ENCODE results near the gene AASS. TPM values are rescaled to one million over a fixed set of nuclear protein-coding genes. Genes with fewer than 3 reads are reported as not detected.

Gene AASS
- total RNA-seq, 2 donors from 2014 or later, result 12.3 to 15.0 TPM

- intact Hi-C loops (cut with DNase I), result no loop called here
- DNase-seq (no peak), ATAC-seq (no peak)
These were observed 10.6 kb downstream of the AASS start for GRCh38 chr7:122133477-122133876.

- intact Hi-C loops (cut with DNase I), result no loop called here
- DNase-seq, result no peak
- ATAC-seq, result no peak
These were observed 11.7 kb downstream of the AASS start for GRCh38 chr7:122132341-122132740.

- intact Hi-C loops (cut with DNase I), result no loop called here
- ATAC-seq, result no peak
- no peak for DNase-seq
These were observed 20.3 kb downstream of the AASS start for GRCh38 chr7:122123746-122124145.

GRCh38 chr7:122118757-122119156 lies 25.3 kb downstream of the AASS start:
- intact Hi-C loops (cut with DNase I), result no loop called here
- no peak for ATAC-seq
- DNase-seq, result no peak

- DNase-seq (no peak), ATAC-seq (no peak)
- intact Hi-C loops (cut with DNase I), result no loop called here
These were observed 41.0 kb downstream of the AASS start for GRCh38 chr7:122103064-122103463.

- DNase-seq, result no peak
- intact Hi-C loops (cut with DNase I), result no loop called here
These were observed 44.0 kb downstream of the AASS start for GRCh38 chr7:122100021-122100420.

GRCh38 chr7:122095642-122096041 lies 48.4 kb downstream of the AASS start:
- ATAC-seq, result no peak
- DNase-seq, result no peak
- intact Hi-C loops (cut with DNase I), result no loop called here

More at GRCh38 chr7:122100021-122100420, 44.0 kb downstream of the AASS start:
- no peak for ATAC-seq

GRCh38 chr7:122094549-122094948 lies 49.5 kb downstream of the AASS start:
- ATAC-seq (no peak), DNase-seq (no peak)
- intact Hi-C loops (cut with DNase I), result loop anchor here in 1 of 2 donors (5.0 kb wide), 1 partner anchor 438 kb away; no protein-coding TSS in a partner anchor

GRCh38 chr7:122092964-122093797 lies 50.9 kb downstream of the AASS start:
- ATAC-seq (peak; percentile 23 to 45), DNase-seq (peak; percentile 50)
- intact Hi-C loops (cut with DNase I), result loop anchor here in 1 of 2 donors (5.0 kb wide), 1 partner anchor 439 kb away; no protein-coding TSS in a partner anchor

GRCh38 chr7:122082670-122083069 lies 61.4 kb downstream of the AASS start:
- no peak for DNase-seq
- no peak for ATAC-seq
- intact Hi-C loops (cut with DNase I), result no loop called here

- intact Hi-C loops (cut with DNase I), result no loop called here
These were observed 61.9 kb downstream of the AASS start for GRCh38 chr7:122082160-122082559.

GRCh38 chr7:122073635-122074034 lies 70.4 kb downstream of the AASS start:
- no peak for ATAC-seq
- intact Hi-C loops (cut with DNase I), result no loop called here
- no peak for DNase-seq

More at GRCh38 chr7:122082160-122082559, 61.9 kb downstream of the AASS start:
- no peak for DNase-seq
- no peak for ATAC-seq

- DNase-seq (no peak), ATAC-seq (no peak)
- intact Hi-C loops (cut with DNase I), result no loop called here
These were observed 71.0 kb downstream of the AASS start for GRCh38 chr7:122072924-122073599.

GRCh38 chr7:122072272-122072671 lies 71.8 kb downstream of the AASS start:
- intact Hi-C loops (cut with DNase I), result no loop called here
- ATAC-seq, result no peak
- no peak for DNase-seq

GRCh38 chr7:122070834-122071233 lies 73.2 kb downstream of the AASS start:
- ATAC-seq (no peak), DNase-seq (no peak)
- intact Hi-C loops (cut with DNase I), result no loop called here

- intact Hi-C loops (cut with DNase I), result no loop called here
- ATAC-seq (no peak), DNase-seq (no peak)
These were observed 74.0 kb downstream of the AASS start for GRCh38 chr7:122070062-122070461.

- no peak for DNase-seq
- intact Hi-C loops (cut with DNase I), result no loop called here
- no peak for ATAC-seq
These were observed 75.0 kb downstream of the AASS start for GRCh38 chr7:122068999-122069398.

GRCh38 chr7:122068046-122068445 lies 76.0 kb downstream of the AASS start:
- DNase-seq (no peak), ATAC-seq (no peak)
- intact Hi-C loops (cut with DNase I), result no loop called here

- DNase-seq, result no peak
- intact Hi-C loops (cut with DNase I), result no loop called here
- ATAC-seq, result no peak
These were observed 77.0 kb downstream of the AASS start for GRCh38 chr7:122067077-122067476.

- ATAC-seq (no peak), DNase-seq (no peak)
- intact Hi-C loops (cut with DNase I), result no loop called here
These were observed 79.1 kb downstream of the AASS start for GRCh38 chr7:122064971-122065370.

GRCh38 chr7:122063146-122063545 lies 80.9 kb downstream of the AASS start:
- ATAC-seq, result no peak

More at GRCh38 chr7:122063146-122063545, 80.9 kb downstream of the AASS start:
- intact Hi-C loops (cut with DNase I), result no loop called here
- no peak for DNase-seq
